GM12878 (cell line): Measurements from ENCODE around the gene RAB22A. TPM values are rescaled to one million over a fixed set of nuclear protein-coding genes. Genes with fewer than 3 reads are reported as not detected.

Source experiments
- BRCA1 ChIP-seq: IDR thresholded peaks from 2 replicates; pipeline ENCODE4 v1.6.1; 2011; ENCODE audit warnings: low read depth, low read length, improper control_type of control experiment
- CREB1 ChIP-seq: IDR thresholded peaks from 2 replicates; pipeline ENCODE4 v1.6.1; 2012; ENCODE audit warnings: low read depth, mild to moderate bottlenecking, inconsistent platforms
- ELK1 ChIP-seq: IDR thresholded peaks from 2 replicates; pipeline ENCODE4 v1.6.1; 2012; ENCODE audit warnings: low read depth, low read length, improper control_type of control experiment
- GATAD2B ChIP-seq: fragments of 450-650 bp; conservative IDR thresholded peaks from 2 replicates; pipeline ENCODE4 v1.6.1; 2017; ENCODE audit warnings: low read depth, mild to moderate bottlenecking, moderate library complexity
- HSF1 ChIP-seq: fragments of 150-350 bp; IDR thresholded peaks from 2 replicates; pipeline ENCODE4 v1.6.1; 2014; ENCODE audit warnings: mild to moderate bottlenecking, low read depth, low read length
- MYC ChIP-seq: IDR thresholded peaks from 2 replicates; pipeline ENCODE4 v1.6.1; 2011; ENCODE audit warnings: mild to moderate bottlenecking, low read length, moderate library complexity, inconsistent platforms; ENCODE audit not compliant: insufficient read depth, insufficient replicate concordance, insufficient read length, severe bottlenecking
- POLR2AphosphoS2 ChIP-seq: IDR thresholded peaks from 2 replicates; pipeline ENCODE4 v1.6.1; 2011; ENCODE audit warnings: low read depth, mild to moderate bottlenecking, low read length, improper control_type of control experiment, moderate library complexity
- RELB ChIP-seq: fragments of 450-650 bp; IDR thresholded peaks from 2 replicates; pipeline ENCODE4 v1.6.1; 2017; ENCODE audit warnings: low read depth, mild to moderate bottlenecking, moderate library complexity
- SMARCA5 ChIP-seq: fragments of 450-650 bp; IDR thresholded peaks from 2 replicates; pipeline ENCODE4 v1.6.1; 2017; ENCODE audit warnings: mild to moderate bottlenecking
- SRF ChIP-seq, 2 experiments: IDR thresholded peaks; 2 replicates each; pipeline ENCODE4 v1.6.1; 2011; ENCODE audit warnings: low read depth in 2 of 2, low read length in 2 of 2, mild to moderate bottlenecking in 1 of 2, moderate library complexity in 1 of 2
- TAF1 ChIP-seq: IDR thresholded peaks from 2 replicates; pipeline ENCODE4 v1.6.1; 2011; ENCODE audit warnings: mild to moderate bottlenecking, low read depth, low read length, borderline replicate concordance
- TCF3 ChIP-seq: IDR thresholded peaks from 2 replicates; pipeline ENCODE4 v1.6.1; 2012; ENCODE audit warnings: low read depth, mild to moderate bottlenecking, low read length, borderline replicate concordance; ENCODE audit not compliant: insufficient read depth
- USF2 ChIP-seq: IDR thresholded peaks from 2 replicates; pipeline ENCODE4 v1.6.1; 2011; ENCODE audit warnings: low read depth, low read length, improper control_type of control experiment, borderline replicate concordance
- WRNIP1 ChIP-seq: IDR thresholded peaks from 2 replicates; pipeline ENCODE4 v1.6.1; 2011; ENCODE audit warnings: low read depth, low read length, improper control_type of control experiment, borderline replicate concordance
- ZBTB11 ChIP-seq: fragments of 450-650 bp; formaldehyde crosslinking; IDR thresholded peaks from 2 replicates; pipeline ENCODE4 v1.5.0; 2022; ENCODE audit warnings: mild to moderate bottlenecking, missing genetic modification characterization
- ZBTB4 ChIP-seq: fragments of 450-650 bp; formaldehyde crosslinking; IDR thresholded peaks from 2 replicates; pipeline ENCODE4 v1.4.0; 2022; ENCODE audit warnings: mild to moderate bottlenecking, moderate library complexity
- ZSCAN29 ChIP-seq: fragments of 450-650 bp; IDR thresholded peaks from 2 replicates; pipeline ENCODE4 v1.6.1; 2017; ENCODE audit warnings: mild to moderate bottlenecking, moderate library complexity
- polyA plus RNA-seq, 11 experiments: library from polyadenylated mRNA; depleted of rRNA in 4 of 11; unstranded in 6 of 11; stranded (reverse) in 5 of 11; fragments of >200 nt; fragmentation: Nextera tagmentation in 4 of 11; fragmentation: Illumina TruSeq in 1 of 11; extraction: Ambion mirVana in 4 of 11; extraction: Trizol in 1 of 11; gene quantifications; 1 replicate in 1 of 11; 2 replicates in 10 of 11; pipeline versions ENCODE4 v1.2.1 to v1.2.3, GENCODE V29; 2011 to 2016; ENCODE audit warnings: inconsistent platforms in 2 of 11, missing spikeins in 2 of 11, low read depth in 1 of 11
- total RNA-seq, 4 experiments: library from RNA; depleted of rRNA in 3 of 4; stranded (reverse); fragments of >200 nt in 3 of 4; fragmentation: Illumina TruSeq in 1 of 4; extraction: Trizol in 1 of 4; gene quantifications; 2 replicates each; pipeline versions ENCODE4 v1.2.1 to v1.2.3, GENCODE V29; 2013 to 2021

RAB22A gene
- total and polyA plus RNA-seq, 10 of the 15 experiments (the other 5 are each of a cell fraction or from before 2014, with no cell fraction given) = 2.7 to 12.0 (median 10.0) TPM

GRCh38 chr20:58389324-58389967, 79.9 kb downstream of the RAB22A start (continued):
- TF ChIP-seq ELK1 (no peak), ZSCAN29 (no peak), SMARCA5 (no peak), USF2 (no peak), CREB1 (0 out of 2 replicates have a peak, but pooled peaks have one; percentile 37), HSF1 (no peak), WRNIP1 (no peak), POLR2AphosphoS2 (no peak), ZBTB11 (no peak), MYC (no peak), SRF (IDR thresholded peaks at IDR 0.05; ENCODE audit: low read depth in 2 of 2, low read length in 2 of 2) (no peak), TCF3 (no peak), BRCA1 (no peak), TAF1 (0 out of 2 replicates have a peak, but pooled peaks have one; percentile 16), GATAD2B (no peak; the same call in 1 of the 2 replicates), RELB (no peak), ZBTB4 (CRISPR knock-in tag) (no peak)
